H1 (cell line): ENCODE measurements around the gene EXTL2. TPM values are rescaled to one million over a fixed set of nuclear protein-coding genes. Genes with fewer than 3 reads are reported as not detected.

ENCODE experiments used
- CTCF ChIA-PET: fragments of 300-600 bp; sonication (Branson Sonifier 250); formaldehyde crosslinking; loops from one replicate; lab custom pipeline; 2021; ENCODE audit not compliant: partially characterized antibody; lab: Charles Lee
- POLR2A ChIA-PET: fragments of 300-600 bp; sonication (Branson Sonifier 250); formaldehyde crosslinking; loops from one replicate; lab custom pipeline; 2021; ENCODE audit warnings: inconsistent platforms; ENCODE audit not compliant: partially characterized antibody; lab: Charles Lee
- DNase-seq, 2 experiments: peaks; one replicate each; pipeline versions ENCODE4 v3.0.0 to v3.0.0-alpha.2; 2010 to 2022; ENCODE audit warnings: low spot score in 2 of 2, low read depth in 1 of 2, mixed read lengths in 1 of 2
- FAIRE-seq: peaks from 2 replicates; lab custom pipeline; 2011; peaks lifted over from hg19 to GRCh38; lab: Jason Lieb, UNC
- H2AFZ ChIP-seq: 2 replicates; pipeline ENCODE4 v1.8.1; 2012; ENCODE audit warnings: low read length, inconsistent platforms
- H2AK5ac ChIP-seq: 2 replicates; pipeline ENCODE4 v1.6.1; 2013; ENCODE audit warnings: low read depth, low read length
- H2BK120ac ChIP-seq: replicated peaks from 2 replicates; pipeline ENCODE3; 2013; ENCODE audit warnings: low read depth, low read length, inconsistent platforms
- H2BK12ac ChIP-seq: 2 replicates; pipeline ENCODE4 v1.6.1; 2013; ENCODE audit warnings: low read depth, low read length
- H2BK15ac ChIP-seq: 2 replicates; pipeline ENCODE4 v1.6.1; 2013; ENCODE audit warnings: low read length
- H2BK20ac ChIP-seq: 2 replicates; pipeline ENCODE4 v1.6.1; 2013; ENCODE audit warnings: low read length
- H2BK5ac ChIP-seq: 2 replicates; pipeline ENCODE4 v1.6.1; 2013; ENCODE audit warnings: low read depth, low read length
- H3K14ac ChIP-seq: 2 replicates; pipeline ENCODE4 v1.6.1; 2013; ENCODE audit warnings: inconsistent platforms; ENCODE audit not compliant: insufficient read length
- H3K18ac ChIP-seq: 2 replicates; pipeline ENCODE4 v1.6.1; 2013; ENCODE audit warnings: low read length; ENCODE audit errors: extremely low read depth
- H3K23ac ChIP-seq: 2 replicates; pipeline ENCODE4 v1.6.1; 2013; ENCODE audit warnings: inconsistent platforms; ENCODE audit not compliant: insufficient read length
- H3K23me2 ChIP-seq: 2 replicates; pipeline ENCODE4 v1.6.1; 2013; ENCODE audit warnings: low read depth, low read length
- H3K27ac ChIP-seq: 2 replicates; pipeline ENCODE4 v1.6.1; 2011; ENCODE audit warnings: low read depth, low read length, inconsistent platforms
- H3K27me3 ChIP-seq, 4 experiments: replicated peaks in 1 of 4; 1 replicate in 1 of 4; 2 replicates in 3 of 4; pipeline versions ENCODE4 v1.6.1 to v1.8.1; 2011 to 2013; ENCODE audit warnings: low read length in 3 of 4, mild to moderate bottlenecking in 3 of 4, inconsistent platforms in 2 of 4, mixed read lengths in 2 of 4, moderate library complexity in 1 of 4; ENCODE audit not compliant: control insufficient read depth in 3 of 4, insufficient read depth in 3 of 4; ENCODE audit errors: extremely low read depth in 1 of 4
- H3K36me3 ChIP-seq, 4 experiments: 2 replicates each; pipeline versions ENCODE4 v1.6.1 to v1.8.1; 2011 to 2013; ENCODE audit warnings: mild to moderate bottlenecking in 4 of 4, low read length in 3 of 4, moderate library complexity in 2 of 4, control low read depth in 1 of 4, inconsistent platforms in 1 of 4; ENCODE audit not compliant: insufficient read depth in 4 of 4, control insufficient read depth in 2 of 4
- H3K4ac ChIP-seq: replicated peaks from 2 replicates; pipeline ENCODE3; 2013; ENCODE audit warnings: low read length, low read depth, mixed read lengths, inconsistent platforms; ENCODE audit not compliant: insufficient read length
- H3K4me1 ChIP-seq, 4 experiments: replicated peaks in 1 of 4; 1 replicate in 1 of 4; 2 replicates in 3 of 4; pipeline versions ENCODE4 v1.6.1 to v1.8.1; 2011 to 2013; ENCODE audit warnings: low read length in 3 of 4, inconsistent platforms in 2 of 4, mixed read lengths in 1 of 4; ENCODE audit not compliant: insufficient read depth in 4 of 4, control insufficient read depth in 3 of 4
- H3K4me2 ChIP-seq, 2 experiments: 2 replicates each; pipeline versions ENCODE4 v1.6.1 to v1.8.1; 2011 to 2013; ENCODE audit warnings: low read depth in 2 of 2, low read length in 2 of 2, control low read depth in 1 of 2, inconsistent platforms in 1 of 2, mild to moderate bottlenecking in 1 of 2; ENCODE audit not compliant: insufficient read depth in 1 of 2
- H3K4me3 ChIP-seq, 4 experiments: fragments of 200-600, 300-600 bp in 1 of 4; sonication (generic), shearing (Covaris generic), sonication (Bioruptor Twin) in 1 of 4; 2 replicates each; pipeline versions ENCODE4 v1.5.1 to v1.8.1; 2011 to 2016; ENCODE audit warnings: low read length in 4 of 4, low read depth in 3 of 4, control low read depth in 2 of 4, inconsistent platforms in 2 of 4, mild to moderate bottlenecking in 2 of 4, mixed read lengths in 1 of 4, moderate library complexity in 1 of 4; ENCODE audit not compliant: insufficient read depth in 2 of 4; ENCODE audit errors: extremely low read depth in 1 of 4
- H3K56ac ChIP-seq: replicated peaks from 2 replicates; pipeline ENCODE3; 2013; ENCODE audit warnings: low read depth, mild to moderate bottlenecking, mixed read lengths, low read length, inconsistent platforms; ENCODE audit not compliant: insufficient read length
- H3K79me1 ChIP-seq: 2 replicates; pipeline ENCODE4 v1.6.1; 2013; ENCODE audit warnings: low read depth, low read length, control low read depth
- H3K79me2 ChIP-seq, 2 experiments: 2 replicates each; pipeline versions ENCODE4 v1.6.1 to v1.8.1; 2012 to 2013; ENCODE audit warnings: low read length in 2 of 2, mild to moderate bottlenecking in 2 of 2, inconsistent platforms in 1 of 2; ENCODE audit not compliant: insufficient read depth in 2 of 2, control insufficient read depth in 1 of 2
- H3K9ac ChIP-seq, 4 experiments: replicated peaks in 1 of 4; 1 replicate in 1 of 4; 2 replicates in 3 of 4; pipeline versions ENCODE4 v1.6.1 to v1.8.1; 2011 to 2013; ENCODE audit warnings: low read depth in 3 of 4, low read length in 3 of 4, control low read depth in 2 of 4, mild to moderate bottlenecking in 2 of 4, moderate library complexity in 2 of 4, inconsistent platforms in 1 of 4; ENCODE audit errors: extremely low read depth in 1 of 4
- H3K9me3 ChIP-seq, 2 experiments: 2 replicates each; pipeline versions ENCODE4 v1.6.1 to v1.8.1; 2012 to 2013; ENCODE audit warnings: mild to moderate bottlenecking in 2 of 2, moderate library complexity in 2 of 2, control low read depth in 1 of 2, inconsistent platforms in 1 of 2, low read depth in 1 of 2, low read length in 1 of 2, mixed read lengths in 1 of 2; ENCODE audit not compliant: insufficient read depth in 2 of 2
- H4K20me1 ChIP-seq, 2 experiments: replicated peaks in 1 of 2; 2 replicates each; pipeline versions ENCODE3 to v1.8.1; 2011 to 2013; ENCODE audit warnings: inconsistent platforms in 2 of 2, low read length in 2 of 2, mild to moderate bottlenecking in 1 of 2; ENCODE audit not compliant: insufficient read depth in 2 of 2, control insufficient read depth in 1 of 2
- H4K5ac ChIP-seq: 2 replicates; pipeline ENCODE4 v1.6.1; 2013; ENCODE audit warnings: low read length, low read depth, mixed read lengths, inconsistent platforms; ENCODE audit not compliant: insufficient read length
- H4K8ac ChIP-seq: 2 replicates; pipeline ENCODE4 v1.8.0; 2013; ENCODE audit warnings: mild to moderate bottlenecking, moderate library complexity, low read length, inconsistent platforms; ENCODE audit not compliant: insufficient read depth; ENCODE audit errors: extremely low read depth
- H4K91ac ChIP-seq: replicated peaks from 2 replicates; pipeline ENCODE3; 2013; ENCODE audit warnings: low read length, mixed read lengths, inconsistent platforms; ENCODE audit not compliant: insufficient read length
- CTBP2 ChIP-seq: IDR thresholded peaks from 2 replicates; pipeline ENCODE4 v1.7.0; 2011; ENCODE audit warnings: borderline replicate concordance, mild to moderate bottlenecking, moderate library complexity, mixed read lengths, low read length; ENCODE audit not compliant: insufficient read depth, insufficient read length
- POU5F1 ChIP-seq: IDR thresholded peaks from 2 replicates; pipeline ENCODE4 v1.6.1; 2011; ENCODE audit warnings: low read depth, mild to moderate bottlenecking, low read length, moderate library complexity
- TCF12 ChIP-seq: IDR thresholded peaks from 2 replicates; pipeline ENCODE4 v1.6.1; 2011; ENCODE audit warnings: low read depth, mild to moderate bottlenecking, low read length
- WGBS, 2 experiments: shearing (Covaris generic) in 1 of 2; methylation state at CpG; one replicate each; pipeline versions ENCODE4 v1.1.6 to v1.1.7; 2013 to 2015; ENCODE audit warnings: low lambda C conversion rate in 2 of 2, mixed read lengths in 2 of 2, inconsistent platforms in 1 of 2, low coverage in 1 of 2, missing lambda C conversion rate in 1 of 2; ENCODE audit not compliant: insufficient replicate concordance in 2 of 2, insufficient coverage in 1 of 2, insufficient read length in 1 of 2; ENCODE audit errors: extremely low coverage in 1 of 2, missing lambda C conversion rate in 1 of 2; 5-methylcytosine and 5-hydroxymethylcytosine counted together
- polyA plus RNA-seq, 7 experiments: library from polyadenylated mRNA; depleted of rRNA in 3 of 7; stranded (reverse) in 5 of 7; unstranded in 2 of 7; fragments of >200 nt in 5 of 7; fragments of 200-250 nt in 2 of 7; gene quantifications; 1 replicate in 5 of 7; 2 replicates in 1 of 7; 4 replicates in 1 of 7; pipeline versions ENCODE4 v1.2.1 to v1.2.3, GENCODE V29; 2011 to 2013; ENCODE audit warnings: missing spikeins in 2 of 7, mixed read lengths in 2 of 7
- total RNA-seq: library from RNA; stranded (reverse); fragmentation: NEBNext Ultra II Directional; extraction: Animal tissue kit (Norgen Biotek cat#: 25700); gene quantifications from 2 replicates; pipeline ENCODE4 v1.2.1, GENCODE V29; 2021

Gene EXTL2
- total and polyA plus RNA-seq, 2 of the 8 experiments (the other 6 are each of a cell fraction or from before 2014, with no cell fraction given): 27.1 to 54.7 TPM

DNA sequence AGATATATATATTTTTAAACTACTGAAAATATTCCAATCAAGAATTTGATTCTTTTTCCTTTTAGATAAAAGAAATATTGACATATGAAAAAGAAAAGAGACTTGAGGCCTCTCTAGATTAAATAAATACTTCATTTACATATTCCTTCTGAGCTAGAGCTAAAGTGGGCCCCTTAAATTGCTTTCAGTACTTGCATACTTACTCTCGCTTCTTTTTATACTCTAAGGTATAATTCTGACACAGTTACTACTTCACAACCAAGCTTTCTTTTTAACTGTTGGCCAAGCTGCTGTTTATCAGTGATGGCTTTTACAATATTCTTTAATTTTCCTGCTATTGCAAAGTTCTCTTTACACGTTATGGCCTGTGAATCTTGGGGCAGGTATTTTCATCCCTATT lies 24.6 kb downstream of the EXTL2 start:
- Histone ChIP-seq H2BK15ac (no peak overlapping the region), H3K4me1 (no peaks in the 10 kb centered on the region), H3K14ac (no peak overlapping the region), H3K36me3 (peaks cover 0 to 6% (median 3%) of the 10 kb centered on the region in 4 experiments; a peak in 4 of 8 replicates), H3K18ac (no peak overlapping the region), H3K4ac (no peak overlapping the region), H3K27me3 (peaks cover 0 to 1% (median 0%) of the 10 kb centered on the region in 4 experiments; a peak in 1 of 7 replicates), H2AFZ (no peak overlapping the region), H3K79me1 (no peaks in the 10 kb centered on the region), H4K20me1 (no peaks in the 10 kb centered on the region), H4K91ac (no peak overlapping the region), H3K27ac (no peak overlapping the region), H3K9ac (no peak overlapping the region), H2AK5ac (no peak overlapping the region), H2BK20ac (no peak overlapping the region), H3K23ac (no peak overlapping the region), H3K4me2 (no peak overlapping the region), H3K4me3 (no peak overlapping the region), H2BK12ac (no peak overlapping the region), H3K9me3 (no peaks in the 10 kb centered on the region), H4K8ac (no peak overlapping the region), H4K5ac (no peak overlapping the region), H2BK120ac (no peak overlapping the region), H3K79me2 (no peaks in the 10 kb centered on the region), H3K56ac (no peak overlapping the region), H2BK5ac (no peak overlapping the region), H3K23me2 (no peaks in the 10 kb centered on the region)
- DNase-seq (no peak), FAIRE-seq (no peak)
- ChIA-PET CTCF (interaction anchor here (0.6 to 4.9 kb wide), 4 partner anchors 50 to 408 kb away, joined by 3 to 68 read pairs (median 5); no protein-coding TSS in a partner anchor), POLR2A (interaction anchor here (0.5 kb wide), 1 partner anchor 24 kb away, joined by 6 read pairs; no protein-coding TSS in a partner anchor)
- no peak for TF ChIP-seq TCF12
- no peak for TF ChIP-seq POU5F1
- TF ChIP-seq CTBP2: no peak
- WGBS, 2 experiments: 73% methylated on average over 2 of the region's 2 CpGs; no CpG with 5 or more reads in 1 of the 2 experiments
